GM19372 (cell line): ENCODE data around the gene IRF2.
"Not testable (repeated sequence)": the region's sequence is repeated elsewhere in the genome, so short reads cannot be mapped to it uniquely, and the experiment has no call there.

ENCODE experiments used
- ATAC-seq: cut with Tn5 transposase; IDR thresholded peaks from one replicate; pipeline ENCODE4 v1.9.1; 2021; ENCODE audit warnings: mild to moderate bottlenecking, low read depth, moderate library complexity; ENCODE audit not compliant: unreplicated experiment

Gene IRF2

DNA sequence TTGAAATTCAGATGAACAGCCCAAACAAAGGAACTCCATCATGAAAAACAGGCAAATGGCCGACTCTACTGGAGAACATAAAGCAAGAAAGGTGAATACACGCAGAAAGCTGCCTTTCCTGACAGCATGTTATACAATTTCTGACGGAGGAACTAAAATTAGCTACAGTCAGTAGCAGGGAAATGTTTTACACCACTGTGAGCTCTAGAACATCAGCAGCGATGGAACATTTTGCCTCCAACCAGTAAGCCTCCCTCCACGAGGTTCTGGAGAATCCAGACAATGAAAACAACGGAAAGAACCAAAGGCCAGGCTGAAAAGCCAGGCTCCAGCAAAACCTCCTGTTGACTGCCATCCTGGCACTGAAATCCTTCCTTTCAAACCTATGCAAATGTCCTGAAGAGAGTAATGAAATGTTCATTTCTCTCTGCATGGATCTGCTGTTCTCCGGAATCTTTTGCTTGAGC lies 78.9 kb downstream of the IRF2 start:
- ATAC-seq, result no peak

DNA sequence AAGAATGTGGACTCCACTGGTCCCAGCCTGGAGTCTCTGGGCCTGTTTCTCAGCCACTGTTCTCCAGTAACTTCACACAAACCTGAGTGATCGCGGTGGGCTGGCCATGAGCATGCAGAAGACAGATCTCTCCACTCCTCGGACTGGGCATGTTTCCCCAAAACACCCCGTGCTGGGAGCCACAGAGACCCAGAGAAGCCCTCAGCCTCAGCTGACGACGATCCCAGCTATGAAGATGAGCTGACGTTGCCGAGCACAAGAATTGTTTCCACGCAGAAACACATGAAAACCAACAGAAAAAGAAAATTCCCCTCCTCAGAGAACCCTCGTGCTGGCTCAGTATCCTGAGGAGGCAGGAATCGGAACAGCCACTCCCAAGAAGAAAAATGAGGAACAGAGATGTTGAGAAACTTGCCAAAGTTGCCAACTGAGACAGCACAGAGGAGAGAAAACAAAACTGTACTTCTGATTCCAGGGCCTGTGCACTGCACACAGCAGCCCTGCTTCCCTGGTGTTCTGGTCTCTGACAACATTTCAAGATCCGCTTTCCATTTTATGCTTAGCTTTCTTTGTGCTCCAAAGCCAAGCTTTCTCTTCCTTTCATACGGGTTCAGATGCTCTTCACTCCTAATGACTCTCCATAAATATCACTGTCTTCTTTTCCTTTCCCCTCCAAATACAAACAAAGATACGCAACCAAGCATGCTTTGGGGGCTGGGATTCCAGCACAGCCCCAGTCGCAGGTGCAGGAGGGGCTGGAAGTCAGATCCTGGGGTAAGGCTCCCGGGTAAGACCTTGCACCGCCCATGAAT lies 81.4 kb downstream of the IRF2 start:
- no peak for ATAC-seq

DNA sequence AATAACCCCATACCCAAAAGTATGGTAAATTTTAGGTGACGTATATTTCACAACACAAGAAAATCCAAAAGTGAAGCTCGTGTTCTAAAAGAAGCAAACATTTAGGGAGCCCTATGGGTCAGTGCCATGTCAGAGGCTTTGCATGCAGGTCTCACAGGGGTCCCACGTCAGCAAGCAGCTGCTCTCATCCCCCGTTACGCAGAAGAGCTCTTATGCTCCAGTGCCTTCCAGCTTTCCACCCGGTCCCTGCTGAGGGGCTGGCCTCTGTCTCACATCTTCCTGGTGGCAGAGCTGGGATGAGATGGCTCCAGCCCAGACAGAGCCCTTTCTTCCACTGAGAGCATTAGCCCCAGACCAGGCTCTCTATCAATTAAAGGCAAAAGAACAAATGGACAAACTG lies 82.0 kb downstream of the IRF2 start:
- no peak for ATAC-seq

DNA sequence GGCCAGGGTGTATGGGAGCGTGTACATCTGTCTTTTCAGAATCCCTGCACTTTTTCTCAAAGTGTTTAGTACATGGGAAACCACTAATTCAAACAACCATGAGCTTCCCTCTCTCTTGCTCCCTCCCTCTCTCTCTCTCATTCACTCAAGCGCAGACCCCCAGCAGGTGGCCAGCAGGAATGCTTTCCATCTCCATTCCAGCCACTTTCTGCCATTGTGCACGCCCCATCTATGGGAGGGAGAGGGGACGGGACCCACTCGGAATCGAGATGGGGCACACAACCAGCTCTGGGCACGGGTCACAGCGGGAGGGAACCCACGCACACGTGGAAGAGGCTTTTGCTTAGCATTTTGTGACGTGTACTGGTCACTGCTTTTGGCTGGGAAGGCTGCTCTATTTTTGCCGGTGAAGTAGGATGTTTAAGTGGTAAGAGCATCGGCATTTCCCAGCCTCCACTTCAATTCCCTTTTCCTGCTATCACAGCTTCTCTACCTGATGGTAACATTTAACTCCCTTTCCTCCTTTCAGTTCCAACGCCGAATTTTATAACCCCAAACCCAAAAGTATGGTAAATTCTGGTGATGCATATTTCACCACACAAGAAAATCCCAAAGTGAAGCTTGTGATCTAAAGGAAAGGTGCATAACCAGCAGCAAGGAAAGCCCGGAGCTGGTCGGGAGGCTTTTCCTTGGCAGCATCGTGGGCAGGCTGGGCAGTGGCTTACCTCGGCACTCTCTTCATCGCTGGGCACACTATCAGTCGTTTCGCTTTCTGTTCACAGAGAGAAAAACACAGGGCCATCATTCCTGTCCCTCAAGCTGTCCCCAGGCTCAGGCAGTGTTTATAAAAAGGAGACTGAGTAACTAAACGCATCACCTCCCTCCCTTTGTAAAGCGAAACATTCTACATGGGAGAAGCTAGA lies 84.1 kb downstream of the IRF2 start:
- ATAC-seq, result no peak

DNA sequence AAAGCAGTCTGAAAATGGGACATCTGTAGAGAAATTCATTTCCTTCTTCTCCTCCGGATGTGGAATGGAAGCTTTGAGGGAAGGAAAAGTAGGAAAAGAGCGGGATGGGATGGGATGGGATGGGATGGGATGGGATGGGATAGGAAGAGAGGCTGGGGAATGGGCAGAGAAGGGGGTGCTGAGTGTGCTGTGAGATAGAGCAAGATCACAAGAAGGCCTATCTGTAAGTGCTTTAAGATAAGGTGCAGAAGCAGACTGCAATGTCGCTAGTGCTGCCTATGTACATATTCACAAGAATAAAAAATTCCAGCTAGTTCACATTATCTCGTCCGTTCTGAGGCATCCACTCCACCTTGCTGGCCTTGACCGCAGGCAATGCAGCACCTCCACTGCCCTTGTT lies 86.2 kb downstream of the IRF2 start:
- no peak for ATAC-seq

DNA sequence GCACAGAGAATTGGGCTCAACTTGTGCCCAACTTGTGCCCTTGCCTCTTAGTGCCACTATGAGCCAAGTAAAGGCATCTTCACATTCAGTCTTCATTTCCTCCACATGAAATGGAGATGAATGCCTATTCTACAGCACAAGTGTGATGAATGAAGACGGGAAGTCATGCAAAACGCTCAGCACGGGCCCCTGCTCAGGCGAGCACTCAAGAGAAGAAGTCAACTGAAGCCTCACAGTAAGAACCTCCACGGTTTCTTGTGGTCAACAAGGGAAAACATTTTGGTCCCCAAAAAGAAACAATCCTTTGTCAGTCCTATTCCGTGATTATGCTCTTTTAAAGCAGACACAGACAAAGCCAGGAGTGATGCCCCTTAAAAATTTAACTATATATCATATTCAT lies 87.0 kb downstream of the IRF2 start:
- no peak for ATAC-seq

DNA sequence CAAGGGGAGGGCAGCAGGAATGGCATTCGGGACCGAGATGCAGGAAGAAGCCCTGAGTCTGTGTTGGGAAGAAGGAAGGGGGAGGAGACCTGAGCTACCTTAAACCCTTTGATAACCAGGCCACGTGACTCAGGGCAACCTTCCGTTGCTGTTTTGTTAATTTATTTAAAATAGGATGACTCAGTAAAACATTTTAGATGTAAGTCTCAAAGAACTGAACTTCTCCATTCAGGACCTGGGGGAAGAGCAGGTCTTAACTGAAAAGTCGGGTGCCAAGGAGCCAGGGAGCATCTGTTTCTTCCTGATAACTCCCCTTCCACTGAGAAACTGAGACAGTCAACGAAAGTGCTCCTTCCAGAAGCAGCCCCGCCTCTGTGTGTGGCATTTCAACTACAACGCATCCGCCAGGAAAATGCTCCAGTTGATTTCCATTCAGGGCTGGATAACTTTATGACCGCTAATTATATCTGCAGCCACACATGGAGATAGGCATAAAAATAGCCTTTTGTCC lies 88.0 kb downstream of the IRF2 start:
- ATAC-seq, result no peak

DNA sequence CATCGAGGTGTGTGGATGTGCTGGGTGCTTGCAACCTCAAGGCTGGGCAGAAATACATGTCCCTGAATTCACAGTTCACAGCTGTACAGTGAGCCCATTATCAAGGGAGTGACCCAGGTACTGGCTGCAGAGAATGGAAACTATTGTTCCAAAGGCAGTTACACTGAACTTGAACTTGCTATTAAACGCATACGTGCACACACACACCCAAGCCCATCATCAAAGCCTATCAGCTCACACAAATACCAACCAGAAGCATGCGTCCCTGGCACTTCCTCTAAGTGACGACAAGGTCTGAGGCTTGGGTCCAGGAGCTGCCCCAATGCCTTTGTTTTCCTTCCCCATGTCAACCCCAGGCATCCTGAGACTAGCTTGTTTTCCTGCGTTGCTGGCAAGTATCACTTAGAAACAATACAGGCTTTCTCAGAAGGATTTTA lies 88.6 kb downstream of the IRF2 start:
- no peak for ATAC-seq

DNA sequence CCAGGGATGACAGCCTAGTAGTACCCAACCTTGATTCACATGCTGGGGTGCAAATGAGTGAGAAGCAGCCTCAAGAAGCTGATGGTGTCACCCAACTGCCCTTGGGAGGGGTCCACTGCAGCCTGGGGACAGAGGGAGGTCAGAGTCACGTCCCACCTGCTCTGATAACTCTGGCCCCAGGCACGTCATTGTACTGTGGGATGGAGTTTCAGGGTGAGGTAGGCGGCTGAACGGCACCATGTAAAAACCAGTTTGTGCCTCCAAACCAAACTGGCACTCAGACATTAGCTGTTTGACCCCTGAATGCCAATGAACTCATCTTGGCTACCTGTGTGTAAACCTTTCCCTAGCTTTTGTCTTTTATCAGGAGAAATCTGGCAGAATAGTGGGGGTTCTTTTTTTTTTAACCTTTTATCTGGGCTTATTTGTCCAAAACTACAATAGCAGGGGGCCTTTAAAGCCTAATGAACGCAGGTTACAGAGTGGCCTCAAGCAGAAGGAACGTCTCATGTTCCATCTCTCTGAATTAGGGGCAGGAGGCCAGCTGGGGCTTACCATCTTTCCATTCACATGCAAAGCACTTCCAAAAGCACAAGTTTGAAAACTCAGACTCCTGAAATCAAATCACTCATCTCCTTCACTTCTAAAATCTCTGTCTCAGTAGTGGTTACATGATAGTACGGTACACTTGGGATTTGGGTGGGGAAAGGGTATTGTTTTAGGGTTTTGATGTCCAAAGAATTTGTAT lies 89.4 kb downstream of the IRF2 start:
- ATAC-seq, result no peak

DNA sequence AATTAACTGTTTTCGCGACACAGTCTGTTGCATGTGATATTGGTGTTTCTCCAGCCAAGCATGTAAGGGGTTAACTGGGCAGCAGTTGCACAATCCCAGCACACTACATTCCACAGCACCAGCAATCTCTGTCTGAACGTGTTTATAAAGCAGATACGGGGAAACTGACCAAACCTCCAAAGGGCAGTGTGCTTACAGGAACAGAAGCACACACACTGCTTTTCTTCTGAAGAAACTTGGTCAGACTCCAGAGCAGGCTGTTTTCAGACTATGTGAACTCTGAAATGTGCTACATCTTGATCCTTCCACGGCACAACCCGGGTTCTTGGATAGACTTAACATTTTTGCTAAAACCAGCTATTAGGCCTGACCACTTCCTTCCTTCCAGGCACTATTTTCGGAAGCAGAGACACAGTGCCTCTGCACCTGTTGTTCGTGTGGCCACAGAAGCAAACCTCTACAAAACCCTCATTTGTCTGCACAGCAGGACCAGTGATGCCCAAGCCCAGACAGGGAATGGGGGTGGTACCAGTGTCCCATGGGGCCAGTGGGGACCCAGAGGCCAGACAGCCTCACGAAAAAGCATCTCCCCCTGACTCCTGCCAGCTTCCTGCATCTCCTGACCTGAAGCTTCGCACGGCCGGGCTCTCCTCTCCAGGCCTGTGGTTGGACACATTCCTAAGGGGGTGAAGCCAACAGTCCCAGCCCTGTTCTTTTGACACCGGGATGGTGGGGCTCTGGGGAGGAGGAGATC lies 90.1 kb downstream of the IRF2 start:
- ATAC-seq, result peak; percentile 67

DNA sequence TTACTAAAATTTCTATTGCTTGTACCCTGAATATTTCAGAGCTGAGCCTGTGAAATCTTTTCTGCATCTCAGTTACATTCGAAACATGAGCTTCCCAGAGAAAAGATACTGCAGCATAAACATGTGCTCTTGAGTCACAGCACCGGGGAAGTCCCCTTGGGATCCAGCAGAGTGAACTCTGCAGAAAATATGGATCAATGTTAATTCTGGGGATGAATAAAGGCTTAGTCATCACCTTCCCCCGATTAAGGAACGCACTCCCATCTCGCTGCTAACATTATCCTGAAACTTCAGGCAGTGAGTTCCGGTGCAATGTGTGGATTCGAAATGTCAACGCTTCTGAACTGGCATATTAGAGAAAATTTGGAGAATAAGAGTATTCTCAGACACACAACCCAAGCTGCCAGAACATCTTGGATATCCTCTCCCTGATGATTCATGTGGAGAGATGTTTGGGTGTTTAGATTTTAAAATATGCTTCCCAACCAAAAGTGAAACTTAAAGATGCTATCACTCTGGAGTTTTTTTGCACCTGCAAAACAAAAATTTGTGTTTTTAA lies 90.8 kb downstream of the IRF2 start:
- ATAC-seq, result no peak

DNA sequence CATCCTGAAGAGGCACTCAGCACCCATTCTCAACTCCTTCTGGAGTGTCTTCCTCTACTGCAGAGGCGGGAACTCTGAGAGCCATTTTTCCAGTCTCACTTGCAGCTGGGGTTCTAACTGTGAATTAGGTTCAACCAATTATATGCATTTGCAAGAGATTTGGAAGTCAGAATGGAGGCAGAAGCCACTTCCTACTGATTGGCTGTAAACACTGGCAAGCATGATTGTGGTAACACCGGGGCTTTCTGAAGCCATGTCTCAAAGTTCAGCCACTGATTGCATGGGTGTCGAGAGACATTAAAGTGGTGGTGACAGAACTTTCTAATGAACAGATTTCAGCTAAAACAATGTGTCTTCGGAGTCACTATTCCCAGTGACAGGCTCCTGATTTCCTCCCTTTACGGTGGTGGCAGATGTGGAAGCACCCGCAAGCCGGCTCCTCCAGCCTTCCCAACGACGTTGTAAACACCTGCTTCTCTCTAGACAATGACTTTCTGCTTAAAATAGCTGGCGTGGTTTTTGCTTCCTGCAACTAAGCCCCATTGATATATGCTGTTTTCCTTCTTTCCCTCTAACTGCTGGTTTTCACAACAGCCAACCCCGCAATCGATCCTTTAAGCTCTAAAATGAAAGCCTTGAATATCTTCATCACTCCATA lies 92.0 kb downstream of the IRF2 start:
- peak; percentile 37 for ATAC-seq

DNA sequence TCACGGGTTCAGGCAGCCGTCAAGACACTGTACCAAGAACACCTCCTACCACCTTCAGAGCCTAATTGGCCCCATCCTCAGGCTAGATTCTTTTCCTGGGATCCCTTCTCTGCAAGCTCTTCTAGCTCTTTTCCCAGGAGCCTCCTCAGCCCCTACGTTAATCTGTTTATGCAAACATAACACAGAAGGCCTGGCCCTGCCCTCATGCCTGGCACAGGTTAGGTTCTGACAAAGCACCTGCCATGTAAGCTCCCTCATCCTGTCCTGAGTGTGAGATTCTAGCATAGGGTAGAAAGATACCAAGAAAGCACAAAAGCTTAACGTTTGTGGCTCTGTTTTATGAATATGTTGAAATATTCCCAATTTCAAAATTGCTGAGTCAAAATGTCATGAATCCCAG lies 93.6 kb downstream of the IRF2 start:
- no peak for ATAC-seq

DNA sequence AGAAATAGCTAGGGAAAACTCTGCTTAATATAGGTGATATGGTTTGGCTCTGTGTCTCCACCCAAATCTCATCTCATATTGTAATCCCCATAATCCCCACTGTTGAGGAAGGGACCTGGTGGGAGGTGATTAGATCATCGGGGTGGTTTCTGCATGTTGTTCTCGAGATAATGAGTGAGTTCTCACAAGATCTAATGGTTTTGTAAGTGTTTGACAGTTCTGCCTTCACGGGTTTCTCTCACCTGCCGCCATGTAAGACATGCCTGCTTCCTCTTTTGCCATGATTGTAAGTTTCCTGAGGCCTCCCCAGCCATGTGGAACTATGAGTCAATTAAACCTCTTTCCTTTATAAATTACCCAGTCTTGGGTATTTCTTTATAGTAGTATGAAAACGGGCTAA lies 94.1 kb downstream of the IRF2 start:
- ATAC-seq, result not testable (repeated sequence)

DNA sequence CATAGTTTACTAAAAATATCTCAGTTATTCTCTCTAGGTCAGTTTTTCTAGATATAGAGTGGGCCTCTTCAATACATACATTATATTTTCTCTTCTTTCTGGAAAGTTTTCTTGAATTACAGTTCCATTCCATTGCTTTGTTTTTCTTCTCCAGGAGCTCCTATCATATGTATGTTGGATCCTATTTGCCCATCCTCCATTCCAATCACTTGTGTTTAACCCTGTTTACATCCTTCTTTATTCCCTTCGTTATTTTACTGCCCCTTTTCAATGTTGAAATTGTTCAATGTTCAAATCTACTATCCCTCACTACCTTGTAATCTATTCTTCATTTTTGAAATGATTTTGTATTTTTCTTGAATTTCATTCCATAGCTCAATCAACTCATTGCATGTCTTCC lies 97.4 kb downstream of the IRF2 start:
- ATAC-seq, result no peak

DNA sequence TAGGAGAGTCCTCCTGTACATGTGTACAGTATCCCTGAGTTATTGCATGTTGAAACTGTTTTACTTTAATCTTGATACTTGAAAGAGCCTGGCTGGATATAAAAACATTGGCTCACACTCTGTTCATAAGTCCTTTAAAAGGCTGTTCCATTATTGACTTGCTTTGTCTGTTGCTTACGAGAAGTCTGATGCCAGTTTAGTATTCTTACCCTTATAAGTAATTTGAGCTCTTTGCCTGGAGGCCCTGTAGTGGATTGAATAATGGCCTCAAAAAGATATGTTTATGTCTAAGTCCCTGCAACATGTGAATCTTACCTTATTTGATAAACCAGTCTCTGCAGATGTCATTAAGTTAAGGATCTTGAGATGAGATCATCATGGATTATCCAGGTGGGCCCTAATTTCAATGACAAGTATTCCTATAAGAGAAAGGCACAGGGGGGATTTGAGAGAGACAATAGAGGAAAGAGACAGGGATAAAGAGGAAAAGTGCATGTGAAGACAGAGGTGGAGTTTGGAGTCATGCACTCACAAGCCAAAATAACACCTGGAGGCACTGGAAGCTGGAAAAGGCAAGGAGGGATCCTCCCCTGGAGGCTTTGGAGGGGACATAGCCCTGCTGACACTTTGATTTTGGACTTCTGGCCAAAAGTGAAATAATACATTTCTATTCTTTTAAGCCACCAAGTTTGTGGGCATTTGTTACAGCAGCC lies 98.1 kb downstream of the IRF2 start:
- ATAC-seq, result no peak

DNA sequence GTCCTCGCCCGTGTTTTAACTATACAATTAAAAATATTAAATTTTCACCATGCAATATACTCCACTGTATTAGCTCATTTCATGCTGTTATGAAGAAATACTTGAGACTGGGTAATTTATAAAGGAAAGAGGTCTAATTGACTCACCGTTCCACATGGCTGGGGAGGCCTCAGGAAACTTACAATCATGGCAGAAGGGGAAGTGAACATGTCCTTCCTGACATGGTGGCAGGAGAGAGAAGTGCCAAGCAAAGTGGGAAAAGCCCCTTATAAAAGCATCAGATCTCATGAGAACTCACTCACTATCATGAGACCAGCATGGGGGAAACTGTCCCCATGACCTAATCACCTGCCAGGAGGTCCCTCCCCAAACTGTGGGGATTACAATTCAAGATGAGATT lies 98.7 kb downstream of the IRF2 start:
- not testable (repeated sequence) for ATAC-seq

DNA sequence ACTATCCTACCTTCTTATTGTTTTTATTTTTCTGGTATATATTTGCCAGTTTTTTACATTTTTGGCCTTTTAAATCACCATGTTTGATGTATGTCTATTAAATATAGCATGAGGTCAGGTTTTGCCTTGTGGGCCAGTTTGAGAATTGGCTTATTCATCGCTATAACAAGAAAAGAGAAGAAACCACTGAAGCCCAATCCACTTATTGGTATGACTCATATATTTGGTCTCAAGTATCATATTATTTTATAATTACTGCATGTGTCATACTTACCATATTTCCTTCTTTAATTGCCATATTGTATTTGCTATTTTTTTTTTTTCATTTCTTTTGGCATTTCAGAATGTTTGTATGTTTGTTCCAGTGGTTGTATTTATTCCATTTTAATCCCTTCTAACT lies 99.3 kb downstream of the IRF2 start:
- no peak for ATAC-seq
